ENCODE data around the gene ZPBP.
A peak's percentile ranks its signal among the peaks of the same experiment; 100 is the strongest.

Gene ZPBP

GRCh38 chr7:50092579-50093491, at the start of gene ZPBP:
ZPBP (minus strand) TSS chr7:50093246; CDS start chr7:50093194, 52 bp downstream.
- H3K9me3 ChIP-seq (ENCODE audit: control insufficient read depth, insufficient read depth, low read depth, low read length): no peaks in the 10 kb centered on the region
- H3K27ac ChIP-seq (ENCODE audit: extremely low read depth, low read depth, low read length): no peak within 1 kb of the TSS
- no peaks in the 10 kb centered on the region for H3K4me1 ChIP-seq (ENCODE audit: control insufficient read depth, insufficient read depth, low read length)
- TF ChIP-seq SCRT2 (tag by site-specific recombination; IDR thresholded peaks at IDR 0.05) (peak; percentile 71), CTCF (tag by site-specific recombination; IDR thresholded peaks at IDR 0.05) (0 out of 2 replicates have a peak, but pooled peaks have one; percentile 17), ZNF148 (tag by site-specific recombination; IDR thresholded peaks at IDR 0.05; ENCODE audit: borderline replicate concordance) (no peak), ZNF654 (tag by site-specific recombination; IDR thresholded peaks at IDR 0.05; ENCODE audit: low read depth) (peak; percentile 79), ZNF335 (tag by site-specific recombination; conservative IDR thresholded peaks at IDR 0.05) (no peak)
- ChIA-PET POLR2A (no interaction called here), CTCF (interaction anchor here (0.5 to 2.9 kb wide), 33 partner anchors 8 to 1337 kb away, joined by 3 to 18 read pairs (median 4); no protein-coding TSS in a partner anchor)
- no peaks in the 10 kb centered on the region for H3K36me3 ChIP-seq (ENCODE audit: control insufficient read depth in 2 of 2, insufficient read depth in 1 of 2, low read length in 2 of 2)
- no peak within 1 kb of the TSS for H3K4me3 ChIP-seq (ENCODE audit: low read depth, low read length)

GRCh38 chr7:50142425-50143017, 49.5 kb upstream of the ZPBP start:
- no peaks in the 10 kb centered on the region for H3K4me1 ChIP-seq (ENCODE audit: control insufficient read depth, insufficient read depth, low read length)
- H3K36me3 ChIP-seq (ENCODE audit: control insufficient read depth in 2 of 2, insufficient read depth in 1 of 2, low read length in 2 of 2): no peaks in the 10 kb centered on the region
- H3K4me3 ChIP-seq (ENCODE audit: low read depth, low read length): no peak overlapping the region
- no peaks in the 10 kb centered on the region for H3K9me3 ChIP-seq (ENCODE audit: control insufficient read depth, insufficient read depth, low read depth, low read length)
- ChIA-PET CTCF (interaction anchor here (0.5 to 3.9 kb wide), 12 partner anchors 10 to 1328 kb away, joined by 3 to 18 read pairs (median 4); no protein-coding TSS in a partner anchor), POLR2A (no interaction called here)
- TF ChIP-seq EGR2 (tag by site-specific recombination; IDR thresholded peaks at IDR 0.05; ENCODE audit: low read depth) (no peak), ZFP3 (tag by site-specific recombination; IDR thresholded peaks at IDR 0.05; ENCODE audit: low read depth) (no peak), ZNF624 (tag by site-specific recombination; IDR thresholded peaks at IDR 0.05) (no peak), ZNF133 (tag by site-specific recombination; IDR thresholded peaks at IDR 0.05) (no peak), ZNF610 (tag by site-specific recombination; IDR thresholded peaks at IDR 0.05; ENCODE audit: borderline replicate concordance) (no peak), ZNF324 (tag by site-specific recombination; IDR thresholded peaks at IDR 0.05) (no peak), ZNF654 (tag by site-specific recombination; IDR thresholded peaks at IDR 0.05; ENCODE audit: low read depth) (peak; percentile 45)
- no peak overlapping the region for H3K27ac ChIP-seq (ENCODE audit: extremely low read depth, low read depth, low read length)

- POLR2A ChIA-PET: no interaction called here
- TF ChIP-seq ZNF449 (tag by site-specific recombination; IDR thresholded peaks at IDR 0.05) (no peak), ZFP3 (tag by site-specific recombination; IDR thresholded peaks at IDR 0.05; ENCODE audit: low read depth) (no peak), ZNF76 (tag by site-specific recombination; IDR thresholded peaks at IDR 0.05; ENCODE audit: borderline replicate concordance, low read depth) (no peak)
- CTCF ChIA-PET: interaction anchor here (1.0 to 3.9 kb wide), 4 partner anchors 31 to 276 kb away, joined by 3 to 18 read pairs (median 4); no protein-coding TSS in a partner anchor
- Histone ChIP-seq H3K4me1 (ENCODE audit: control insufficient read depth, insufficient read depth, low read length) (no peaks in the 10 kb centered on the region), H3K27ac (ENCODE audit: extremely low read depth, low read depth, low read length) (no peak overlapping the region), H3K9me3 (ENCODE audit: control insufficient read depth, insufficient read depth, low read depth, low read length) (no peaks in the 10 kb centered on the region), H3K4me3 (ENCODE audit: low read depth, low read length) (no peak overlapping the region), H3K36me3 (ENCODE audit: control insufficient read depth in 2 of 2, insufficient read depth in 1 of 2, low read length in 2 of 2) (no peaks in the 10 kb centered on the region)
These were observed 48.8 kb upstream of the ZPBP start for GRCh38 chr7:50141854-50142253.
